ENCODE data around the gene DNAL1. TPM values are rescaled to one million over a fixed set of nuclear protein-coding genes. Genes with fewer than 3 reads are reported as not detected.

Gene DNAL1
- total and polyA plus RNA-seq, 2 of the 13 experiments (the other 11 are each of a cell fraction or from before 2014, with no cell fraction given), result 1.4 to 13.3 TPM

DNA sequence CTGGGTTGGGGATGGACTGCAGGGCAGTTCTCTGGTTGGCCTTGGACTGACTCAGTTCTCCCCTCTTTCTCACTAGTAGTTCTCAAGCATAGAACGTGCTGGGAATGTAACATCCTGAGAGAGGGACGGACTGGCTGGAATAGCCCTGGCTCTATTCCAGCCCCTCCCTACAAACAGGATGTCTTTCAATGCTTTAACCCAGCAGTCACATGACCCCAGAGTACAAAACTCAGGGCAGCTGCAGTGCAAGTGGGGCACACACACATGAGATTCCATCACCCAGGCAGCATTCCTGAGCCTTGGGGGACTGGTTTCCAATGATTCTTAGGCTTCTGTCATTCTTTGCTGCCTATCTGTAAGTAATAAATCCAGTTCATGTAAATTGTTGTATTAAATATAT, 34.1 kb upstream of the DNAL1 start (continued):
- TF ChIP-seq, protein P1, sequence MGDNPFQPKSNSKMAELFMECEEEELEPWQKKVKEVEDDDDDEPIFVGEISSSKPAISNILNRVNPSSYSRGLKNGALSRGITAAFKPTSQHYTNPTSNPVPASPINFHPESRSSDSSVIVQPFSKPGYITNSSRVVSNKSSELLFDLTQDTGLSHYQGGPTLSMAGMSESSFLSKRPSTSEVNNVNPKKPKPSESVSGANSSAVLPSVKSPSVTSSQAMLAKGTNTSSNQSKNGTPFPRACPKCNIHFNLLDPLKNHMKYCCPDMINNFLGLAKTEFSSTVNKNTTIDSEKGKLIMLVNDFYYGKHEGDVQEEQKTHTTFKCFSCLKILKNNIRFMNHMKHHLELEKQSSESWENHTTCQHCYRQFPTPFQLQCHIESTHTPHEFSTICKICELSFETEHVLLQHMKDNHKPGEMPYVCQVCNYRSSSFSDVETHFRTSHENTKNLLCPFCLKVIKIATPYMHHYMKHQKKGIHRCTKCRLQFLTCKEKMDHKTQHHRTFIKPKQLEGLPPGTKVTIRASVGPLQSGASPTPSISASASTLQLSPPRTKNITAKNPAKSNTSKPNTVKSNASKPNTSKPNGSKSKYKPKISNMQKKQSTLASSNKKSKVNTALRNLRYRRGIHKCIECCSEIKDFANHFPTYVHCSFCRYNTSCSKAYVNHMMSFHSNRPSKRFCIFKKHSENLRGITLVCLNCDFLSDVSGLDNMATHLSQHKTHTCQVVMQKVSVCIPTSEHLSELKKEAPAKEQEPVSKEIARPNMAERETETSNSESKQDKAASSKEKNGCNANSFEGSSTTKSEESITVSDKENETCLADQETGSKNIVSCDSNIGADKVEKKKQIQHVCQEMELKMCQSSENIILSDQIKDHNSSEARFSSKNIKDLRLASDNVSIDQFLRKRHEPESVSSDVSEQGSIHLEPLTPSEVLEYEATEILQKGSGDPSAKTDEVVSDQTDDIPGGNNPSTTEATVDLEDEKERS (CRISPR knock-in tag; IDR thresholded peaks at IDR 0.05), result 0 out of 2 replicates have a peak, but pooled peaks have one; percentile 21
- TF ChIP-seq, protein P2, sequence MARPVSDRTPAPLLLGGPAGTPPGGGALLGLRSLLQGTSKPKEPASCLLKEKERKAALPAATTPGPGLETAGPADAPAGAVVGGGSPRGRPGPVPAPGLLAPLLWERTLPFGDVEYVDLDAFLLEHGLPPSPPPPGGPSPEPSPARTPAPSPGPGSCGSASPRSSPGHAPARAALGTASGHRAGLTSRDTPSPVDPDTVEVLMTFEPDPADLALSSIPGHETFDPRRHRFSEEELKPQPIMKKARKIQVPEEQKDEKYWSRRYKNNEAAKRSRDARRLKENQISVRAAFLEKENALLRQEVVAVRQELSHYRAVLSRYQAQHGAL (CRISPR knock-in tag; IDR thresholded peaks at IDR 0.05; ENCODE audit: not compliant biosample characterization), result no peak
- TF ChIP-seq RARG (CRISPR knock-in tag; IDR thresholded peaks at IDR 0.05; ENCODE audit: low read depth) (no peak), MBD4 (IDR thresholded peaks at IDR 0.05; ENCODE audit: borderline replicate concordance, low read length) (no peak), HMG20A (CRISPR knock-in tag; IDR thresholded peaks at IDR 0.05; ENCODE audit: borderline replicate concordance) (peak; percentile 57; the same call in 1 of the 2 replicates), ELF4 (CRISPR knock-in tag; IDR thresholded peaks at IDR 0.05; ENCODE audit: borderline replicate concordance) (no peak), MXD4 (CRISPR knock-in tag; IDR thresholded peaks at IDR 0.05) (0 out of 2 replicates have a peak, but pooled peaks have one; percentile 20), NRL (CRISPR knock-in tag; IDR thresholded peaks at IDR 0.05; ENCODE audit: borderline replicate concordance) (no peak), GTF3A (CRISPR knock-in tag; conservative IDR thresholded peaks at IDR 0.05) (no peak), FOXC1 (CRISPR knock-in tag; IDR thresholded peaks at IDR 0.05; ENCODE audit: borderline replicate concordance) (no peak), ZNF292 (CRISPR knock-in tag; IDR thresholded peaks at IDR 0.05; ENCODE audit: borderline replicate concordance, low read depth) (peak; percentile 76; the same call in 1 of the 2 replicates), PLRG1 (conservative IDR thresholded peaks at IDR 0.05) (no peak), MTA1 (CRISPR knock-in tag; IDR thresholded peaks at IDR 0.05; ENCODE audit: borderline replicate concordance) (no peak), PPARG (CRISPR knock-in tag; conservative IDR thresholded peaks at IDR 0.05) (peak; percentile 39; the same call in 1 of the 2 replicates), CENPT (CRISPR knock-in tag; IDR thresholded peaks at IDR 0.05; ENCODE audit: low read depth) (no peak)
- TF ChIP-seq, protein P3, sequence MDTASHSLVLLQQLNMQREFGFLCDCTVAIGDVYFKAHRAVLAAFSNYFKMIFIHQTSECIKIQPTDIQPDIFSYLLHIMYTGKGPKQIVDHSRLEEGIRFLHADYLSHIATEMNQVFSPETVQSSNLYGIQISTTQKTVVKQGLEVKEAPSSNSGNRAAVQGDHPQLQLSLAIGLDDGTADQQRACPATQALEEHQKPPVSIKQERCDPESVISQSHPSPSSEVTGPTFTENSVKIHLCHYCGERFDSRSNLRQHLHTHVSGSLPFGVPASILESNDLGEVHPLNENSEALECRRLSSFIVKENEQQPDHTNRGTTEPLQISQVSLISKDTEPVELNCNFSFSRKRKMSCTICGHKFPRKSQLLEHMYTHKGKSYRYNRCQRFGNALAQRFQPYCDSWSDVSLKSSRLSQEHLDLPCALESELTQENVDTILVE (CRISPR knock-in tag; IDR thresholded peaks at IDR 0.05), result 0 out of 2 replicates have a peak, but pooled peaks have one; percentile 39
- TF ChIP-seq, protein P4, sequence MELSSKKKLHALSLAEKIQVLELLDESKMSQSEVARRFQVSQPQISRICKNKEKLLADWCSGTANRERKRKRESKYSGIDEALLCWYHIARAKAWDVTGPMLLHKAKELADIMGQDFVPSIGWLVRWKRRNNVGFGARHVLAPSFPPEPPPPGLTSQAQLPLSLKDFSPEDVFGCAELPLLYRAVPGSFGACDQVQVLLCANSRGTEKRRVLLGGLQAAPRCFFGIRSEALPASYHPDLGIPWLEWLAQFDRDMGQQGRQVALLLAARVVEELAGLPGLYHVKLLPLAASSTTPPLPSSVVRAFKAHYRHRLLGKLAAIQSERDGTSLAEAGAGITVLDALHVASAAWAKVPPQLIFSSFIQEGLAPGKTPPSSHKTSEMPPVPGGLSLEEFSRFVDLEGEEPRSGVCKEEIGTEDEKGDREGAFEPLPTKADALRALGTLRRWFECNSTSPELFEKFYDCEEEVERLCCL (CRISPR knock-in tag; IDR thresholded peaks at IDR 0.05; ENCODE audit: borderline replicate concordance), result no peak
- TF ChIP-seq, protein P5, sequence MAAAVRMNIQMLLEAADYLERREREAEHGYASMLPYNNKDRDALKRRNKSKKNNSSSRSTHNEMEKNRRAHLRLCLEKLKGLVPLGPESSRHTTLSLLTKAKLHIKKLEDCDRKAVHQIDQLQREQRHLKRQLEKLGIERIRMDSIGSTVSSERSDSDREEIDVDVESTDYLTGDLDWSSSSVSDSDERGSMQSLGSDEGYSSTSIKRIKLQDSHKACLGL (CRISPR knock-in tag; IDR thresholded peaks at IDR 0.05), result no peak
- TF ChIP-seq, protein P6, sequence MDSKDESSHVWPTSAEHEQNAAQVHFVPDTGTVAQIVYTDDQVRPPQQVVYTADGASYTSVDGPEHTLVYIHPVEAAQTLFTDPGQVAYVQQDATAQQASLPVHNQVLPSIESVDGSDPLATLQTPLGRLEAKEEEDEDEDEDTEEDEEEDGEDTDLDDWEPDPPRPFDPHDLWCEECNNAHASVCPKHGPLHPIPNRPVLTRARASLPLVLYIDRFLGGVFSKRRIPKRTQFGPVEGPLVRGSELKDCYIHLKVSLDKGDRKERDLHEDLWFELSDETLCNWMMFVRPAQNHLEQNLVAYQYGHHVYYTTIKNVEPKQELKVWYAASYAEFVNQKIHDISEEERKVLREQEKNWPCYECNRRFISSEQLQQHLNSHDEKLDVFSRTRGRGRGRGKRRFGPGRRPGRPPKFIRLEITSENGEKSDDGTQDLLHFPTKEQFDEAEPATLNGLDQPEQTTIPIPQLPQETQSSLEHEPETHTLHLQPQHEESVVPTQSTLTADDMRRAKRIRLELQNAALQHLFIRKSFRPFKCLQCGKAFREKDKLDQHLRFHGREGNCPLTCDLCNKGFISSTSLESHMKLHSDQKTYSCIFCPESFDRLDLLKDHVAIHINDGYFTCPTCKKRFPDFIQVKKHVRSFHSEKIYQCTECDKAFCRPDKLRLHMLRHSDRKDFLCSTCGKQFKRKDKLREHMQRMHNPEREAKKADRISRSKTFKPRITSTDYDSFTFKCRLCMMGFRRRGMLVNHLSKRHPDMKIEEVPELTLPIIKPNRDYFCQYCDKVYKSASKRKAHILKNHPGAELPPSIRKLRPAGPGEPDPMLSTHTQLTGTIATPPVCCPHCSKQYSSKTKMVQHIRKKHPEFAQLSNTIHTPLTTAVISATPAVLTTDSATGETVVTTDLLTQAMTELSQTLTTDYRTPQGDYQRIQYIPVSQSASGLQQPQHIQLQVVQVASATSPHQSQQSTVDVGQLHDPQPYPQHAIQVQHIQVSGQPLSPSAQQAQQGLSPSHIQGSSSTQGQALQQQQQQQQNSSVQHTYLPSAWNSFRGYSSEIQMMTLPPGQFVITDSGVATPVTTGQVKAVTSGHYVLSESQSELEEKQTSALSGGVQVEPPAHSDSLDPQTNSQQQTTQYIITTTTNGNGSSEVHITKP (CRISPR knock-in tag; IDR thresholded peaks at IDR 0.05; ENCODE audit: low read depth), result peak; percentile 64; the same call in 1 of the 2 replicates

Data from HepG2 (cell line).